Jurkat, Clone E6-1 (cell line): ENCODE data around the gene PLXNB3.
A peak's percentile ranks its signal among the peaks of the same experiment; 100 is the strongest.
"Not testable (repeated sequence)": the region's sequence is repeated elsewhere in the genome, so short reads cannot be mapped to it uniquely, and the experiment has no call there.

Experiments used
- DNase-seq: peaks from one replicate; pipeline ENCODE4 v3.0.0-alpha.2; 2011; ENCODE audit warnings: low read depth, low spot score
- H3K4me3 ChIP-seq: 2 replicates; pipeline ENCODE4 v1.5.1; 2011; ENCODE audit warnings: mild to moderate bottlenecking, low read length, control low read depth, moderate library complexity

The PLXNB3 gene

DNA sequence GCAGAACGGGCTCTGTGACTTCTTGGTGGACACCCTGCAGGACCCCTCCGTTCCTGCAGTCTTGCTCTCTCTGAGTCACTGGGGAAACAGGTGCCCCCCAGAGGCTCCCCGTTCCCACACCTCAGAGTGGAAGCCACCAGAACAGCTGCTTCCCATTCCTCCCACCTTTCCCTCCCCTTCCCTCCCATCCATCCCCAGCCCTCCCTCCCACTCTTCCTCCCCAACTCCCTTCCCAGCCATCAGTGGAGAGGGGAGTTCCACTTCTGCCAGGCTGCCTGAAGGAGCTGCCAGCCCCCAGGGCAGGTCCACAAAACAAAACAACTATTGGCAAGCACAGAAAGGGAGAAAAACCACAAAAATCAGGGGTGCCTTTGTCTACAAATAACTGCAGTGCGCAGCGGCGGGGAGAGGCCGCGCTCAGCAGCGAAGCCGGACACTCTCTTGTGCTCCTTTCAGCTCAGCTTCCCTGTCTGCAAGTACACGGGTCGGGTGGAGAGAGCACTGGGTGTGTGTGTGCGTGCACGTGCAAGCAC, 38.5 kb downstream of the PLXNB3 start:
- no peak for DNase-seq
- no peak overlapping the region for H3K4me3 ChIP-seq

DNA sequence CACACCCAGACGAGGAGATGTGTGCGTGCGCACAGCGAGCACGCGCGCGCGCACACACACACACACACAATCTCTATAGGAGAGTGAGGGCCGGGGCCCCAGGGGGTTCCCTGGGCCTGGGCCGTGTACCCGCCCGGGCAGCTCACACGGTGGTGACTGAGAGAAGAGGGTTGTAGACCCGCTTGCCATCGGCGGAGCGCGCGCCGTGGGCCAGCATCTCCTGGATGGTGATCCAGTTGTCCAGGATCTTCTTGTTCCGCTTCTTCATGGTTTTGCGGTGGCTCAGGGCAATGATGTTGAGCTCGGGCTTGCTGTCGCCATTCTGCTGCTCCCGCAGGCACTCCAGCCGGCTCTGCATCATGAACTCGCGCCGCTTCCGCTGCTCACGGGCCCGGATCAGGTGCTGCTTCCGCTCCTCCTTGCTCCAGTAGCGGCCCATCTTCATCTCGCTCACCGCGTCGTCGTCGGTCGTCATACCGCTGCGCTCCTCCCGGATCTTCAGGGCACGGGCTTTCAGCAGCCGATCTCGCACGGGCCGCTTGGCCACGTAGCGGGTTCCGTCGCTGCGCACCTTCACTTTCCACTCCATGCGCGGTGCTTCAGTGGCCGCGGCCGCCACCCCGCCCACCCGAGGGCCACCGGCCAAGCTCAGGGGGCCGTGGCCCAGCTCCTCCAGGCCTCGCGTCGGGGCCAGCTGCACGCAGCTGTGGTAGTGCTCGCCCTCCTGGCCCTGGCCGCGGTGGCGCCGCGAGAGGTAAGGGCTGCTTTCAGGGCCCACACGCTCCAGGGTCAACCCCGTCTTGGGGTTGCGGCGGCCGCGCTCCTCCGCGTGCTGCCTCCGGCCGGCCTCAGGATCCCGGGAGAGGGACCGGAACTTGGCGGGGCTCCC, 39.4 kb downstream of the PLXNB3 start:
- DNase-seq = no peak
- H3K4me3 ChIP-seq = no peak overlapping the region

DNA sequence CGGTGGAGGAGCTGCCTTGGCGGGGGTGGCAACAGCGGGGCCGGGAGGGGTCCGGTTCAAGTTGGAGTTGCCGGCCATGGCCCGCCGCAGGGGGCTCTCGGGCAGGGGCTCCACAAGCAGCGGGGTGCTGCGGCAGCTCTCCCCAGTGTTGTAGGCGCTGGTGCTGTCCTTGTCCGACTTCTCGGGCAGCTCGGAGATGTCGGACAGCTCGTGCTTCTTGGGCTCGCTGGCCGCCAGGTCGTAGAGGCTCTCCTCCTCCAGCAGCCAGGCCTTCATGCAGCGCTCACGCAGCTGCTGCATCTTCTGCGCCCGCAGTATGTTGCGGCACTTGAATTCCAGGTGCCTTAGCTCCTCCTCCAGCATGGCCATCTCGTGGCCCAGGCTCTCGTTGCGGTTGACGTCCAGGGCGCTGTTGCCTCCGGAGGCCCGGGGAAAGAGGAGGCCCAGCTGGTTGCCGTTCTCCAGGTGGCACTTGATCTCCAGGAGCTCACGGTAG, 40.1 kb downstream of the PLXNB3 start:
- DNase-seq = no peak
- H3K4me3 ChIP-seq = no peak overlapping the region

DNA sequence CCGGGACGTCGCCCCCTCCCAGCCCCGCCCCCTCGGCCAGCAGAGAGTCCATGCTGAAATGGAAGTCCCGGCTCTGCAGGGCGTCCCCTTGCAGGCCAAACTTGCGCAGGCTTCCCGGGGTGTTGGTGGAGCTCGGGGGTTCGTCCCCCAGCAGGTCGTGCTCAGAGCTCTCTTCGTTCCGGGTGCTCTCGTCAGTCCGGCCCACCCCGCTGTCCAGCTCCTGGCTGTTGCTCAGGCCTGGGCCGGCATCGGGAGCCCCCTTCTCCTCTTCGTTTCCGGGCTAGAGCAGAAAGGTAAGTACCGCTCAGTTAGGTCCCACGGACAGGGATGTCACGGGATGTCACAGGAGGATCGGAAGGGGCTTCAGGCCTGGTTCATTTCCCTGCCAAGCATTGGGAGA, 40.6 kb downstream of the PLXNB3 start:
- DNase-seq = no peak
- no peak overlapping the region for H3K4me3 ChIP-seq

- H3K4me3 ChIP-seq = no peak overlapping the region
- DNase-seq = no peak
Measured at GRCh38 chrX:153805436-153805835, 41.4 kb downstream of the PLXNB3 start.

- DNase-seq = no peak
- no peak overlapping the region for H3K4me3 ChIP-seq
Measured at GRCh38 chrX:153806999-153807575, 43.0 kb downstream of the PLXNB3 start.

- no peak for DNase-seq
- H3K4me3 ChIP-seq = no peak overlapping the region
Measured at GRCh38 chrX:153807976-153808375, 43.9 kb downstream of the PLXNB3 start.

DNA sequence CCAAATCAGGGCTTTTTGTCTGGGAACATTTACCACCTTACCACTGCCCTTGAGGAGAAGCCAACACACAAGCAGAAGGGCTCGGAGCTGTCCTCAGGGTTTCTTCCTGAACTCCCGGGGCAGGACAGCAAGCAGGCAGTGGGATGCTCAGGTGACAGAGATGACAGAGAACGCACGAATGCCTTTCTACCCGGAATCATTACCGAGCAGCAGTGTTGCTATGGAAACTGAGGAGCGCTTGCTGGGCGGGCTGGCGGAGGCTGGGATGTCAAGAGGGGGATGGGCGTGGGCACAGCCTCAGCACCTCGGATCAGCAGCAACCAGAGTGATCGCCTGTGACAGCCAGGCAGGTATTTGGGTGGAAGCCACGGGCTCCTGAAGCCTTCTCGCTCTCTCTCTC, 48.2 kb downstream of the PLXNB3 start:
- no peak for DNase-seq

GRCh38 chrX:153813161-153813560, 49.1 kb downstream of the PLXNB3 start:
- H3K4me3 ChIP-seq = no peak overlapping the region
- no peak for DNase-seq

More for the DNA sequence above, 48.2 kb downstream of the PLXNB3 start:
- no peak overlapping the region for H3K4me3 ChIP-seq

DNA sequence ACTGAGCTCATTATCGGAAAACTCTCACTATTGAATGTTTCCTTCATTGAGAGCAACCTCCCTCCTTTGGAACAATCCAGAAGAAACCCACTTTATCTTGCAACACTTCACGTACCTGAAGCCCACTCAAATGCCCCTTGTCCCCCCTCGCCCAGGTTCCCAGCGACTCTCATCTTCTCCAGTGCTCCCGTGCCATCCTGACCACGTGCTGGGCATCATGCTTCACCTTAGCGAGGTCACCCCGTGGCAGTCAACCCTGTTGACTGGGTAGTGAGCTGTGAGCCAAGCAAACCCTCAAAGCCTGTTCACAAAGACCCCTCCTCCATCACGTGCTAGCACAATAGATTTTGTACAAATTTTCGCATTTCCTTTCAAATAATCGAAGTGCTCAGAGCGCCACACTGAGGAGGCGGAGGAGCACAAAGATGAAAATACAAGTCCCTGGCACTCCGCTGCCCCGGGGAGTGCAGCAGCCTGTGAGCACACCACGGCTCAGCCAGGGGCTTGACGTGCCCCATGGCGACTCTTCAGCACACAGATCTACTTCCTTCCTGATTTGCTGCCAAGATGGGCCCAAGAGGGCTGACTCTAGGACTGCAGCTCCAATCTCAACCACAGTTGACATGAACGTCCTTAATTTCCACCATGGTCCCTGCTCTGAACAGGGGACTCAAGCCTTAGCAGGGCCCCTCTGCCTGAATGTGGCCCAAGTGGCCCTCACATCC, 50.7 kb downstream of the PLXNB3 start:
- DNase-seq = no peak
- no peak overlapping the region for H3K4me3 ChIP-seq

GRCh38 chrX:153816831-153817690, 53.0 kb downstream of the PLXNB3 start:
- peak; percentile 23 for DNase-seq
- H3K4me3 ChIP-seq = no peak overlapping the region

GRCh38 chrX:153818064-153818463, 54.0 kb downstream of the PLXNB3 start:
- H3K4me3 ChIP-seq, DNase-seq: not testable (repeated sequence)

DNA sequence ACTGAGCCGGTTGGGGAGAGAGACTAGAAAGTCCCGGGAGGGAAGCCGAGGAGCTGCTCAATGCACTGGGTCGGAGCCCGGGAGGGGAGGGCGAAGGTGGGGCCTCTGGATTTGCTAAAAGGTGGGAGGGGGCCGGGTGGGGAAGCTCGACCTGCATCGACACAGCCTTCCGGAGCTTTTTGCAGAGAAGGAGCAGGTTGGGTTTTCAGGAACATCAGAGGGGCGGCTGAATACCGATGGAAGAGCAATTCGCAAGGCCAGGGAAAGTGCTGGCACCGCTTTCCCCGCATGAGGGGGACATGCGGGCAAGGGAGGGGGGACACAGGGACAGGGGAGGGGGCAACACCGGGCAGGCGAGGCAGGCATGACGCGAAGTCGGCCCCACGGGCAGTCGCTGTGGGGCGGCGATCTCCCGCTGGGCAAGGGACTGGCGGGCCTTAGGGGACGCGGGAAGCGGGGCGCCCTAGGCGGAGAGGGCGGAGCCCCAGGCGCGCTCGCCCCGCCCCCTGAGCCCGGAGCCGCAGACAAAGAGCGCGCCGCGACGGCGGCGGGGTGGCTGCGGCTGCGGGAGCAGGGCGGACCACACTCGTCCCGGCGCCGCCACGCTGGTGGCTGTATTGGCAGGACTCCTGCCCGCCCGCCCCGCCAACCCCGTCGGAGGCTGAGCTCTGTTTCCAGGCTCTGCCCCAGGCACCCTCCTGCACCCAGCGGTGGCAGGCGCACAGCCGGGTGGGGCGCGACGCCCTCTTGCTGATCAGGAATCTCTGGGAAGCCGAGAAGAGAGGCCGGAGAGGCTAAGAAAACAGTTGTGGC, 54.7 kb downstream of the PLXNB3 start:
- DNase-seq = no peak
- H3K4me3 ChIP-seq = peak overlapping the region; percentile 45

DNA sequence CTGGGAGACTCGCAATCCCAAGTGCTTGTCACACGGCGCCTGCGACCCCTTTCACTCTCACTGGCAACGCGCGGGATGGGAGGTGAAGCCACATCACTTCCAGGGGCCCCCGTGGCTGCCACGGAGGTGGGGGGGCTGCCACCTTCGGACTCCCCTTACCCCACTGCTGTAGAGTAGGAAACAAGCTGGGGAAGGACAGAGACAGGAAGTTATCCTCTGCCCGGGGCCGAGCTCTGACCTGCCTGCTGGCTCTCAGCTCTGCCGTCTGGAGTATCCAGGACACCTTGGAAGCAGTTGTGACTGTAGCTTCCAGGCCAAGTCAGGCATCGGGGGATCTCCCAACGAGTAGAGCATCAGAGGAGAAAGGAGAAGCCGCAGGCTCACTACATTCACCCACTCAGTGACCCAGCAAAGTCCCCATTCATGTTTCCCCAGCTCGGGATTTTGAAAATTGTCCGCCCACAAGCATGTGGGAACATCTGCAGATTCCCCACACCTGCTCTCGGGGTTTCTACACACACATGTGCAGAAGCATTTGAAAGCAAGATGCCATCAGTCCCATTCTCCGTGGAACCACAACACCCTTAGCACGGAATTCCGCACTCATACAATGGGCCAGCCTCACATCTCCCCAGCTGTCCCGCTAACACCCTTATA, 55.5 kb downstream of the PLXNB3 start:
- no peak for DNase-seq
- peak overlapping the region; percentile 45 for H3K4me3 ChIP-seq

DNA sequence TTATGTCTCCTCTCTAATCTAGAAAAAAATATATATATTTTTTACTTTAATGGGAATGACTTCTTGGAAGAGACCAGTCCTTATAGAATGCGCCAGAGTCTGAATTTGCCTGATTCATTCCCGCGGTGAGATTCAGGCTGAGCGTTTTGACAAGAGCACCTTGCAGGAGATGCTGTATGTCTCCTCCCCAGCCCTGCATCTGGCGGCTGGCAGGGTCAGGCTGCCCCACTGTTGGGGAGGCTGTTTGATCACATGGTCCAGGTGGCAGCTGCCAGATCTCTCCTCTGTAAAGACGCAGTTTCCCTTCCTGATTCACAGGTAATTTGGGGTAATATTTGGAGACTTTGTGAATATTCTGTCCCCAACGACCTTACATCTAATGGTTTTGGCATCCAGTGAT, 56.6 kb downstream of the PLXNB3 start:
- DNase-seq = no peak

DNA sequence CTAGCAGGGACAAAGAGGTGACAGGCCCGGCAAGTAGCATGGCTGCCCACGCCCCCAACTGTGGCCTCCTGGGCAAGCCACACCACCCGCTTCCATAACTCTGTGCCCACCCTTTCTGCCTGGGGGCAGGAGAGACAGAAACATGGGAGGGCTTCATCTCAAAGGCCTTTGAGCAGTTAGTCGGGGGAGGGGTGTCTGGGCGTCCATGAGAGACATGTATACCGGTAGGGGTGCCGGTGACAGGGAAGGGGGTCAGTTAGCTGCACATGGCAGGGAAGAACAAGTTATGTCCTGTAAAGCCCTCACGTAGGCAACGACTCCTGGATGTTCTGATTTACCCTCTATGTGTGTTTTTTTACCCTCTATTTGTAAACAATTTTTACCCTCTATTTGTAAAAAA, 57.0 kb downstream of the PLXNB3 start:
- no peak for DNase-seq
- H3K4me3 ChIP-seq = no peak overlapping the region

More for the DNA sequence above, 56.6 kb downstream of the PLXNB3 start:
- H3K4me3 ChIP-seq = no peak overlapping the region

GRCh38 chrX:153824348-153824747, 60.3 kb downstream of the PLXNB3 start:
- DNase-seq = no peak
- H3K4me3 ChIP-seq = no peak overlapping the region
